HG03558 (cell line): Measurements from ENCODE around the gene CHADL.
"Not testable (repeated sequence)": the region's sequence is repeated elsewhere in the genome, so short reads cannot be mapped to it uniquely, and the experiment has no call there.

ENCODE experiments used
- ATAC-seq: cut with Tn5 transposase; IDR thresholded peaks from one replicate; pipeline ENCODE4 v1.9.1; 2021; ENCODE audit warnings: moderate number of reproducible peaks; ENCODE audit not compliant: unreplicated experiment; ENCODE audit errors: extremely low read depth

CHADL gene

DNA sequence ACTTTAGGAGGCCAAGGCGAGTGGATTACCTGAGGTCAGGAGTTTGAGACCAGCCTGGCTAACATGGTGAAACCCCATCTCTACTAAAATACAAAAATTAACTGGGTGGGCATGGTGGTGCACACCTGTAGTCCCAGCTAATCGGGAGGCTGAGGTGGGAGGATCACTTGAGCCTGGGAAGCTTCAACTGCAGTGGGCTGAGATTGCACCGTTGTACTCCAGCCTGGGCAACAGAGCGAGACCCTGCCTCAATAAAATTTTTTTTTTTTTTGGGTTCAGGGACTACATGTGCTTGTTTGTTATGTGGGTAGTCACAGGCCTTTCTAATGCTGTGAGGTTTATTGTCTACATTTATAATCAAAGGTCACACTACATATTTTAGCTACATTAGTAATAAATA lies 19.0 kb upstream of the CHADL start:
- ATAC-seq, result not testable (repeated sequence)

DNA sequence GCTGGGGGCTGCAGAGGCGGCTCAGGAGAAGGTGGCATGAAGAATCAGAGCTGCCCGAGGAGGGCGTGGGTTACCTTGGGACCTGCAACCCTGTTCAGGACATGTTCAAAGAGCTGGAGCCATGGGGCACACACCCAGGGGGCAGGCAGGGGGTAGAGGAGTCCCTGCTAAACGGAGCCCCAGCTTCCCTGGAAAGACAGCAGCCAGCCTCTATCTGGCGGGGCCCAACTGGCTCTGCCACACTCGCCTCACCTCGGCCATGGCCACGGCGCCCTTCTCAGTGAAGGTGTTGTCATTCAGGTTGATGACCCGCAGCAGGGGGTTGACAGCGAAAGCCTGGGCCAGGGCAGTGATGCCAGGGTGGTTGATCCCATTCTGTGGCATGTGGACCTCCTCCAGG lies 17.0 kb upstream of the CHADL start:
- no peak for ATAC-seq

DNA sequence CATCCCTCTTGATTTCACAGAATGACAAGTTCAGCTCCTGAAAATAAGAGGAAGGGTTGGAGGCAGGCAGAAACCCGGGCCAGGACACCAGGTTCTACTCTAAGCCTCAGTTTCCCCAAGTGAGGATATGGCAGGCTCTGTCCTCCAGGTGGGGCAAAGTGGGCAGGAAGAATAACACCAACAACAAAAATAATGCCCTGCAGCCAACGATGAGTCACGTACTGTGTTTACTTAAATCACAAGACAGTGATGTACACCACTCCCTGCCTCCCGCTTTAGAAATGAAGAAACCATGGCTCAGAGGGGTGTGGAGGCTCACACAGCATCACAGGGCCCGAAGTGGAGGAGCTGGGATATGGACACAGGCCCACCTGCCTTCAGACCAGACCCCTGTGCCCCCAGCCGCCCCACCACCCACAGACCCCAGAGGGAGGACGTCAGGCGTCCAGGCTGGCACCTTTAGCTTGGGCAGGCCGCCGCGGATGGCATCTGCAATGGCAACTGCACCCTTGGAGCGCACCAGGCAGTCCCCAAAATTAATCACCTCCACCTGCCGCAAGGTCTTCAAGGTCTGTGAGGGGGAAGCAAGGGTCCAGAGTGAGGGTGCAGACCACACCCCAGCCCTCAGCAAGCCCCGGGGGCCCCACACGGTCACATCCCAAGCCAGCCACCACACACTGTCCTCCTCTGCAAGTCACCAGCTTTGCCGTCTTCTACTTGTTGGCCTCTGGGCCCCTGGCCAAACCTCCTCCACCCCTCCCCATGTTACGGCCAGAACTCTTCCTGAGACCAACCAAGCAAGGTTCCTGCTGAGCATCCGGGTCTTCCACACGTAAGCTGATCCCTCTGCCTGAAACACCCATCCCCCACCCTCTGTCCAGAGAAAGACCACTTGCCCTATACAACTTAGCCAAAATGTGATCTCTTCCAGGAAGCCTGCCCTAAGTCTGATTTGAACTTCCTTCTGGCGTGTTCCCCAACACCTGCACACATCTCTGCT lies 15.8 kb upstream of the CHADL start:
- no peak for ATAC-seq

DNA sequence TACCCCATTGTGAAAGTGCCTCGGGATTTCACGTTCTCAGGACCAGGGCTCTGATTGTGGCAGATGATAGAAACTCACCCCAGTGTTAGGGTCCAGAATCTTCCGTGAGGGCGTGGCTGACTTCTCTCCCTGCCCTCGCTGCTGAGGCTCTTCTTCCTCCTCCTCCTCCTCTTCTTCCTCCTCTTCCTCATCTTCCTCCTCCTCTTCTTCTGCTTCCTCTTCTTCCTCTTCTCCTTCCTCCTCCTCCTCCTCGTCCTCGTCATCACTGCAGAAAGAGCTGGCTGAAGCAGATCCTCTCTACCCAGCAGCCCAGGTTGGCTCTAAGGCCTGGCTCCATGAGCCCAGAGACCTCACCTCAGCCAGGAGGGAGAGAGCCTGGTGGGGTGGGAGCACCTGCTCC lies 13.5 kb upstream of the CHADL start:
- ATAC-seq, result no peak

DNA sequence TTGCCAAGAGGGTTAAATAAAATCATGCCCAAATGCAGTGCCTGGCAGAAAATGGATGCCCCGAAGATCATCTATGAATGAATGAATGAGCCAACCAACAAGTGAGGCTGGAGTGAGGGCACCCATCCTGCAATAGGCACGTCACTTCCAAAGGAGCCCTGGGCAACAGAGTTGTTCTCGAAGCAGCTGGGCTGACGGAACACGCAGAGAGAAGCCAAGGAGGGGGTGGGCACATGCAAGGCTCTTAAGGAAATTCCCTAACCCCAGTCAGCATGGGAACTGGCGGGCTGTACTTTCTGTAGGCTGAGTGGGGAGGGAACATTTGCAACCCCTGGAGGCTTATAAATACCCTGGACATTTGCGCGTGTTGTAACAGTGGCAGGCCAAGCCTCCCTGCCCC lies 11.6 kb upstream of the CHADL start:
- ATAC-seq, result no peak

DNA sequence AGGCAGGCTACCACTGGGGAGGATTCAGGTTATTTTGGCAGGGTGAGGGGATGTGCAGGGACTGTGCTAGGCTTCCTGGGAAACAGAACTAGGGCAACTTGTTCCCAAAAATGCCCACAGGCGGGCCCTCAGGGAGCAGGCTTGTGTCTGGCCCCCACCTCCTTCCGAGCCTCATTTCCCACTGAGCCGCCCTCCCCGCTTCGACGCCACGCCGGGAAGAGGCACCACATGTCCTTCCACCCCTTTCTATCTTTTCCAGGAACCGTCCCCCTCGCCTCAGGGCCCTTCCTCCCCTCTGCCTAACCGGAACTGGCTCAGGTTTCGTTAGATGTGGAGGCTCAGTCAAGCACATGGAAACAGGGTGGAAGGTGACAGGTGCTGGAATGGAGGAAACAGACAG lies 9.4 kb upstream of the CHADL start:
- ATAC-seq, result no peak

DNA sequence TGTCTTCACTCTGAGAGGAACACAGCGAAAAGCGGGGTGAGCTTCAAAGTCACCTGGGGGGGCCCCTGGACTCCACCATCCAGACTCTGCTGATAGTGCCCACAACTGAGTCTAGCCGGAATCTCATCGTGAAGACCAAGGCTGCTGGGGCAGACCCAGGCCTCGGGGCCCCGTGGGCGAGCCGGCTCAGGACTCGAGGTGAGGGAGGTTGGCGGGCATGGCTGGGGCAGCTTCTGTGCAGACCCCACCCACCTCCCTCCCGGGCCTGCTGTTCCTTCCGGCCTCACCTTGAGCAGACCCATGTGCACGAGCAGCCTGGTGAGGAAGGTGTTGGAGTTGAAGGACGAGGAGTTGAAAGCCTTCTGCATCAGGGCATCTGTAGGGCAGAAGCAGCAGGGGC lies 8.7 kb upstream of the CHADL start:
- no peak for ATAC-seq

DNA sequence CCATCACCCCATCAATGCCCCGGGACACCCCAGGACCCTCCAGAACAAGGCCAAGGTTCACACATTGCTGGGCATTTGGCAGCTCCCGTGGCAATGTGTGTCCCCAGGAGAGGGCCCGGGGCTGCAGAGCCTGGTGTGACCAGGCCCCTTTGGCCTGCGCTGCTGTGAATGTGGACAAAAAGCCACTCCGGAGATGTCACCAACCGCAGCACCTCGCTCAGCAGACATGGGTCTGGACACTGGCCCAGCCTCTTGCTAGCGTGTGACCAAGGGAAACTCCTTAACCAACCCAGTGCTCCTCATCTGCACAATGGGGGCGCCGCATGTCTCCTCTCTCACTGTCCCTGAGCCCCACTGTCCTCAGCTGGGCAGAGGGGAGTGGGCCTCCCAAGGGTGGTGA lies 8.0 kb upstream of the CHADL start:
- no peak for ATAC-seq

DNA sequence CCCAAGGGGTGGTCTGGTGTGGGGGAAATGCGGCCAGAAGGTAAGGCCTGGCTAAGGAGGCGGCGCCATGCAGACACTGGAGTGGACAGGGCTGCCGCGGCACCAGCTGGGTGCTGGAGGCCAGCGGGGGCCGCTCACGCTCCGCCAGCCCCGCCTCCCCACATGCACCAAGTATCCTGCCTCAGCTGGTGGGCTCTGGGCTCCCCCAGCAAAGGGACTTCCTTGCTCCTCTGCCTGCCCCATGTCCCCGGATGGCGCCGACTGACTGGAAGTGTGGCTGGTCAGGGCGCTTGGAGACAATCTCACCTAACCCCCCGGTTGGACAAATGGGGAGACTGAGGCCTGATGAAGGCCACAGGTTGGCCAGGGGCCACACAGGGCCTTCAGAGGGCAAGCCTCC lies 7.6 kb upstream of the CHADL start:
- ATAC-seq, result no peak

DNA sequence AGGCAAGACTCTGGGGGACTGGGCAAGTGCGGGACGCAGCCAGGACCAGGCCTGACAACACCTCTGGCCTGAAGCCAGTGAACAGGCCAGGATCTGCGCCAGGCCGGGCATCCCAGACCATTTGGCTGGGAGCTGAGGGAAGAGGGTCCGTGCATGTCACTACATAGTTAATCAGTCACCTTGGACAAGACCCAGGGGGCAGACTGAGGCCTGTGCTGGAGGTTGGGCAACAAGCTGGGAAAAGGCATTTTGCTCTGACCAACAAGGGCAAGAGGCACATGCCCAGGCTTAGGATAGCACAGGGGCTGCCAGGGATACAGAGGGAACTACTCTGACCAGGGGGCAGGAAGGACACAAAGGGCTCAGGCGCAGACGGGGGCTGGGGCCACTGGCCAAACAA lies 7.0 kb upstream of the CHADL start:
- ATAC-seq, result no peak

DNA sequence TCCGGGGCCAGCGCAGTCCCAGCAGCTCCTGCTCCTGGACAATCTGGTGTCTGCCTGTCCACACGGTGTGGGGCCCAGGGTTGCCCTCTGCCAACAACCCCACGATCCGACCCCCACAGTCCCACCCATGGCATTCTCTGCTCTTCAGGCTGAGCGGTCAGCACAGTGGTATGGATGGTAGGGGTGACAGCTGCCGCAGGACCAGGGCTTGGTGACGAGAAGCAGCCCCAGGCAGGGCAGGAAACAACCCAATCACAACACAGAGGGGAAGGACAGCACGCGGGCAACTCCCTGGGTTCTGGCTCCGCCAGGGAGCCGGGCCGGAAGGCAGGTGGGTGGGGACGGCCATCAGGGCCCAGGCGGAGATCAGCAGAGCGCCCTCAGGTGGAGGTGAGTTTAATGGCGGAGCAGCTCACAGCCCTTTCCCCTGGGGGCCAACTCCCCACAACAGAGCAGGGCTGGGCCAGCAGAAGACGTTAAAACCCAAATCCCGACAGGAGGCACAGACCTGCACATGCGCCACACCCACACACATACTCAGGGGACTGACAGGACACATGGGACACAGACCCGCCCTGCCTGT lies 5.3 kb upstream of the CHADL start:
- no peak for ATAC-seq

DNA sequence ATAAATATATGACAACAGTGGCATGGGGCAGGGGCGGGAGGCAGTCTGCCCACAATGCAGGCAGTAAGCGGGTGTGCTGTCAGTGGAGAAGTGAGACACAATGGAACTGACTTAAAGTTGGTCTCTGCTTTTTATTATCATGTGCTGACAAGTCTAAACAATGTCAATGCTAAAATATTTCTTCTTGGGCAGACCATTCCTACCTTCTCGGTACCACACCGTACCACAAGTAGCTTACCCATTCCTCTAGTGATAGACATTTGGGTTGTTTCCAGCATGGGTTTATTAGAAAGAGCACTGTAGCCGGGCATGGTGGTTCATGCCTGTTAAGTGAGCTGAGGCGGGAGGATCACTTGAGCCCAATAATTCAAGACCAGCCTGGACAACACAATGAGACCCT lies 2.6 kb upstream of the CHADL start:
- ATAC-seq, result no peak

DNA sequence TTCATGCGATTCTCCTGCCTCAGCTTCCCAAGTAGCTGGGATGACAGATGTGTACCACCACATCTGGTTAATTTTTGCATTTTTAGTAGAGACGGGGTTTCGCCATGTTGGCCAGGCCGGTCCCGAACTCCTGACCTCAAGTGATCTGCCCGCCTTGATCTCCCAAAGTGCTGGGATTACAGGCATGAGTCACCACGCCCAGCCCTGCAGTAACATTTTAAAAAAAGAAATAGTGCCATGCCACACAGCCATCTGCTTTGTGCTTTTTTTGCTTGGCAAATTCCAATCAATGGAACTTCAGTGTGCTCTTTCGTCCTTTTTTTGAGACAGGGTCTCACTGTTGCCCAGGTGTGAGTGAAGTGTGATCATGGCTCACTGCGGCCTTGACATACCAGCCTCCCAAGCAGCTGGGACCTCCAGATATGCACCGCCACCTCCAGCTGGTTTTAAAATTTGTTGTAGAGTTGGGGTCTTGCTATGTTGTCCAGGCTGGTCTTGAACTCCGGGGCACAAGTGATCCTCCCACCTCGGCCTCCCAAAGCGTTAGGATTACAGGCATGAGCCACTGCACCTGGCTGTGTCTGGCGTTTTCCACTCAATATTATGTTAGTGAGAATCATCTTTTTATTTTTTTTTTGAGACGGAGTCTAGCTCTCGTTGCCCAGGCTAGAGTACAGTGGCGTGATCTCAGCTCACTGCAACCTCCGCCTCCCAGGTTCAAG lies 1.8 kb upstream of the CHADL start:
- no peak for ATAC-seq

DNA sequence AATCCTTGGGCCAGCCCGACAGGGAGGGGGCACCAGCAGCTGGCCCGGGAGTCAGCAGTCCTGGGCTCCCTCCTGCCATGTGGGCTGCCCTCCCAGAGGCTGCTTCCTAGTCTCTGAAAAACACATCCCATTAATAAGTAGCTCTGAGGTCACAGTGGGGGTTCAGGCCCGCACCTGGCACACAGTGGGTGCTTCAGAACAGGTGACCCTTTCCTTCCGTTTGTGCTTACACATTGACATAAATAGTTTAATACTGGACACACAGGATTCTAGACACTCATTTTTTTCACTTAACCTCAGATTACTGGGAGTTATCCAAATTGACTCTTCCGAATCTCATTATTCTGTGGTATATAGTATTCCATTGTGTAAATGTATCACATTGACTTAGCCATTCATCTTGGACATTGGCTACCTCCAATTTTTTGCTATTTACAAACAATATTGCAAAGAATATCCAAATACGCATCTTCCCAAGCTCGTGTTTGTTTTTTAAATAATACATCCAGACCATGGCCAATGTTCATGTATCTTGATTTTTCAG lies 474 bp upstream of the CHADL start:
- ATAC-seq, result no peak

DNA sequence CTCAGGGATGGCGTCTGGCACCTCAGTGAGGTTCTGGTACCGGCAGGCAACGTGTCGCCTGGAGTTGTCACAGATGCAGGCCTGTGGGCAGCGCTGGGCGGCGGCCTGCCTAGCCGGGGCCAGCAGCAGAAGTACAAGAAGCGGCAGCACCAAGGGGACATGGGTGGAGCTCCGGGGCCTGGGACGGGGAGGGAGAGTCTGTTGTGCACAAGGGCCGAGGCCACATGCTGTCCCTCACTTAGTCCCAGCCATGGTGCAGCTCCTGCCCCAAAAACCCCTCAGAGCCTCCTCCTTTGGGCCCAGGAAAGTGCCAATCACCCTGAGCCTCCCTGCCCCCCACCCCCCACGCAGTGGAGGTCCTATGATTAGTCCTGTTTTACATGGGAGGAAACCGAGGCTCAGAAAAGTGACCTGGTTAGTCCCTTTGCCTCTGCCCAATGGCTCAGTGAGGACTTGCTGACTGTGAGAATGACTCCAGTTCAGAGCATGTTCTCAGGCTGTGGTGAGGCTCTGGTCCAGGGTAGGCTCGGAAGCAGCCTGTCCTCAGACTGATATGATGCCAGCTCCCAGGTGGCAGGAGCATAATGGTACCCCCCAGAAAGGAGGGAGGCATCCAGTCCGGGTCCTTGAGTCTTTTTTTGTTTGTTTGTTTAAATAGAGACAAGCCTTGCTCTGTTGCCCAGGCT lies 1.1 kb downstream of the CHADL start:
- no peak for ATAC-seq

DNA sequence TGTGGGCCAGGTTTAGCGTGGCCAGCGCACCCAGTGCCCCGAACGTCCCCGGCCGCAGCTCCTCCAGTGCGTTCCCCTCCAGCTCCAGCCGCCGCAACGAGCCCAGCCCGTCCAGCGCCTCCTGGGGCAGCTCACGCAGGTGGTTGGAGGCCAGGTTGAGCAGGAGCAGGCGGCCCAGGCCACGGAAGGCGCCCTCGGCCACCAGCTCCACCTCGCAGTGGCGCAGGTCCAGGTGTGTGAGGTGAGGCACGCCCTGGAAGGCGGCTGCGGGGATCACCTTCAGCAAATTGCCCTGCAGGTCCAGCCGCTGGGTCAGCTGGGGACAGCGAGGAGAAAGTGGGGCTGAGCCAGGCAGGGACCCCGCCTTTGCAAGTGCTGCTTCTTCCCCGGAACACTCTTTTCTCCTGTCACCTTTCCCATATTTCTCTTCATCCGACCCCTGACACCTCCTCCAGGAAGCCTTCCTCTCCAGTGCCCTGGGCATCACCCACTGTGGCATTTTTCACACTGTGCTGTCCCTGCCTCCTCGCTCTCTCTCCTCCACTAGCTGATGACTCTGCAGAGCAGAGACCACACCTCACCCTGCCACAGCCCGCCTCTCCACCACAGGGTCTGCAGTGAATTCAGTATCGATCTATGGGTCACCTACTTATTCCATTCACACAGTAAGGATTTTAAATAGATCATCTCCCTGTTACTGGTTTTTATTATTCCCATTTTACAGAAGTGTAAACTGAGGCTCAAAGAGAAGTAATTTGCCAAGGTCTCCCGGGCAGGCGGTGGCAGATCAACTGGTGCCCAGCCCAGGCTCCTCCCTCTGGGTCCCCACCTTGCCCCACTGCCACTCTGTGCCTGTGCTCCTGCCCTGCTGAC lies 1.9 kb downstream of the CHADL start:
- ATAC-seq, result no peak

DNA sequence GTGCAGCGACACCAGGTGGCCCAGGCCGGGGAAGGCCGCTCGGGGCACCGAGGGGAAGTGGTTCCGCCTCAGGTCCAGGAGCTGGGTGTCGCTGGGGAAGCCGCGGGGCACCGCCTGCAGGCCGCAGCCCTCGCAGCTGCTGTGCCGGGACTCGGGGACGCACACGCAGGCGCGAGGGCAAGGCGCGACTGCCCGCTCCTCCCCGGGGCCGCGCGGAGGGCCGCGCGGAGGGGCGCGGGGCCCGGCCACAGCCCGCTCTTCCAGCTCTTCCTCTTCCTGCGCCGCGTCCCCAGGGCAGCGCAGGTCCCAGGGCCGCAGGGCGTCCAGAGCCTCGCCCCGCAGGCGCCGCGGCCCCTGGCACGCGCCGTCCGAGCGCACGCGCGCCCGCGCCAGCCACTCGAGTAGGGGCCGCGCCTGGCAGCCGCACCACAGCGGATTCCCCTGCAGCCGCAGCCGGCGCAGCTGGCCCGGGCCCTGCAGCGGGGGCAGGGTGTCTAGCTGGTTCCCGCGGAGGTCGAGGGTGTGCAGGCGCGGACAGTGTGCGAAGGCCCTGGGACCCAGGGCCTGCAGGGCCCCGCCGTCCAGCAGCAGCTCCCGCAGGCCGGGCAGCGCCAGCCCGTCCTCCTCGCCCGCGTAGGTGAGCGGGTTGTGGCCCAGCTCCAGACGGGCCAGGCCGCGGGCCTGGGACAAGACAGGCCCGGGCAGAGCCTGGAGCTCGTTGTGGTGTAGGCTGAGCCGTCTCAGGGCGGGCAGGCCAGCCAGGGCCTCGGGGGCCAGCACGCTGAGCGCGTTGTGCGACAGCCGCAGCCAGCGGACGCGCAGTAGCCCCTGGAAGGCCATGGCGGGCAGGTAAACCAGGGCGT lies 2.8 kb downstream of the CHADL start:
- no peak for ATAC-seq

DNA sequence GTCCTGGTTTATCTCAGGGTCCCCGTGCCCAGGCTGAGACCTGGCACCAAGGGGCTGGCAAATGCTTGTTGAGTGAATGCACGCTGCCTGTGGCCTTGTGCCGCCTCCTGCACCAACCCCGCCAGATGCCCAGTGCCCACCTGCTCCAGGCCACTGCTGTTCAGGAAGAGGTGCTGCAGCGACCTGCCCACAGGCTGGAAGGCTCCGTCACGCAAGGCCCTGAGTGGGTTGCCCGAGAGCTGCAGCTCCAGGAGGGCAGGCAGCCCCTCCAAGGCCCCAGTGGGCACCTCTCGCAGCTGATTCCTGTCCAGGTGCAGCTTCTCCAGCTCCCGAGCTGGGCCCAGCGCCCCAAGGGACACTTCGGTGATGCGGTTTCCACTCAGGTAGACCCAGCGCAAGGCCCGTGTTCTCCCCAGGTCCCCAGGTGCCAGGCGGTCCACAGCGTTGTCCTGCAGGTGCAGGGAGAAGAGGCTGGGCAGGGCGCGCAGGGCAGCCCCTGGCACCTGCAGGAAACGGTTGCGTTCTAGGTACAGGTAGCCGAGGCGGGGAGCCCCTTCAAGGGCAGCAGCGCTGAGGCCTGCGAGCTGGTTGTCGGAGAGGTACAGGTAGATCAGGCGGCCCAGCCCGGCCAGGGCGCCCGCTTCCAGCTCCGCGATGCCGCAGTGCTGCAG lies 3.6 kb downstream of the CHADL start:
- ATAC-seq, result no peak
